Hypothalamus (tissue), 51 donors: ENCODE data around the gene MZT2A.
A peak's percentile ranks its signal among the peaks of the same experiment; 100 is the strongest.
"Not testable (repeated sequence)": the region's sequence is repeated elsewhere in the genome, so short reads cannot be mapped to it uniquely, and the experiment has no call there.

Source experiments
- DNase-seq, 51 donors: peaks; one replicate each; lab custom pipeline; 2025; lab: John Stamatoyannopoulos, UW

The MZT2A gene

GRCh38 chr2:131521524-131521923 is 29.3 kb upstream of the MZT2A start:
- DNase-seq, result not testable (repeated sequence)

- DNase-seq, result peak in 5 of 51 donors; percentile 9 to 38 (median 18)
Observed at GRCh38 chr2:131520526-131520925, 28.3 kb upstream of the MZT2A start.

GRCh38 chr2:131519871-131520470 is 27.8 kb upstream of the MZT2A start:
- DNase-seq, result not testable (repeated sequence)

- no peak for DNase-seq
Observed at GRCh38 chr2:131519466-131519865, 27.3 kb upstream of the MZT2A start.

- not testable (repeated sequence) for DNase-seq
Observed at GRCh38 chr2:131518531-131518930, 26.3 kb upstream of the MZT2A start.

- not testable (repeated sequence) for DNase-seq
Observed at GRCh38 chr2:131517856-131518255, 25.7 kb upstream of the MZT2A start.

GRCh38 chr2:131517106-131517831 is 25.1 kb upstream of the MZT2A start:
- DNase-seq, result no peak

- not testable (repeated sequence) for DNase-seq
Observed at GRCh38 chr2:131516621-131517020, 24.4 kb upstream of the MZT2A start.

GRCh38 chr2:131516011-131516410 is 23.8 kb upstream of the MZT2A start:
- no peak for DNase-seq

GRCh38 chr2:131515235-131515634 is 23.0 kb upstream of the MZT2A start:
- not testable (repeated sequence) for DNase-seq

- not testable (repeated sequence) for DNase-seq
Observed at GRCh38 chr2:131514408-131515166, 22.4 kb upstream of the MZT2A start.

- peak in 3 of 51 donors; percentile 4 to 78 (median 20) for DNase-seq
Observed at GRCh38 chr2:131511969-131512870, 20.0 kb upstream of the MZT2A start.

- peak in 3 of 51 donors; percentile 28 to 78 (median 39) for DNase-seq
Observed at GRCh38 chr2:131511291-131511968, 19.2 kb upstream of the MZT2A start.

GRCh38 chr2:131509615-131510014 is 17.4 kb upstream of the MZT2A start:
- no peak for DNase-seq

- DNase-seq, result not testable (repeated sequence)
Observed at GRCh38 chr2:131504082-131504750, 12.0 kb upstream of the MZT2A start.

- DNase-seq, result not testable (repeated sequence)
Observed at GRCh38 chr2:131503587-131503986, 11.4 kb upstream of the MZT2A start.

GRCh38 chr2:131498321-131498973 is 6.2 kb upstream of the MZT2A start:
- DNase-seq, result peak in 5 of 51 donors; percentile 7 to 34 (median 17)

GRCh38 chr2:131495506-131495905 is 3.3 kb upstream of the MZT2A start:
- DNase-seq, result not testable (repeated sequence)
